ENCODE data around the gene OR51A2. TPM values are rescaled to one million over a fixed set of nuclear protein-coding genes. Genes with fewer than 3 reads are reported as not detected.

Gene OR51A2
- total RNA-seq, 1 donor from 2014 or later: not detected

GRCh38 chr11:4982678-4983077 is 27.2 kb upstream of the OR51A2 start:
- Mint-ChIP-seq H3K27me3 (ENCODE audit: low read depth) (peaks cover 11% of the 10 kb centered on the region), H3K4me1 (ENCODE audit: low read depth) (no peaks in the 10 kb centered on the region), H3K27ac (ENCODE audit: unreplicated experiment) (no peak overlapping the region), H3K36me3 (ENCODE audit: low read depth) (no peaks in the 10 kb centered on the region), H3K4me3 (ENCODE audit: unreplicated experiment) (no peak overlapping the region), H3K9me3 (ENCODE audit: low read depth) (no peaks in the 10 kb centered on the region)
- no peak for TF ChIP-seq CTCF (IDR thresholded peaks at IDR 0.05)
- no peak for DNase-seq (ENCODE audit: low spot score)

GRCh38 chr11:4979036-4979435 is 23.5 kb upstream of the OR51A2 start:
- no peaks in the 10 kb centered on the region for H3K36me3 Mint-ChIP-seq (ENCODE audit: low read depth)
- TF ChIP-seq CTCF (IDR thresholded peaks at IDR 0.05): no peak
- peaks cover 8% of the 10 kb centered on the region for H3K27me3 Mint-ChIP-seq (ENCODE audit: low read depth)
- H3K4me1 Mint-ChIP-seq (ENCODE audit: low read depth): no peaks in the 10 kb centered on the region
- no peaks in the 10 kb centered on the region for H3K9me3 Mint-ChIP-seq (ENCODE audit: low read depth)
- DNase-seq (ENCODE audit: low spot score): no peak
- no peak overlapping the region for H3K27ac Mint-ChIP-seq (ENCODE audit: unreplicated experiment)
- no peak overlapping the region for H3K4me3 Mint-ChIP-seq (ENCODE audit: unreplicated experiment)

- Mint-ChIP-seq H3K4me3 (ENCODE audit: unreplicated experiment) (no peak overlapping the region), H3K27ac (ENCODE audit: unreplicated experiment) (no peak overlapping the region), H3K27me3 (ENCODE audit: low read depth) (peaks cover 5% of the 10 kb centered on the region), H3K36me3 (ENCODE audit: low read depth) (no peaks in the 10 kb centered on the region), H3K4me1 (ENCODE audit: low read depth) (no peaks in the 10 kb centered on the region), H3K9me3 (ENCODE audit: low read depth) (no peaks in the 10 kb centered on the region)
- DNase-seq (ENCODE audit: low spot score): no peak
- no peak for TF ChIP-seq CTCF (IDR thresholded peaks at IDR 0.05)
Measured at GRCh38 chr11:4975436-4975835, 19.9 kb upstream of the OR51A2 start.

- H3K4me1 Mint-ChIP-seq (ENCODE audit: low read depth): no peaks in the 10 kb centered on the region
- peaks cover 10% of the 10 kb centered on the region for H3K27me3 Mint-ChIP-seq (ENCODE audit: low read depth)
- no peak for DNase-seq (ENCODE audit: low spot score)
- H3K27ac Mint-ChIP-seq (ENCODE audit: unreplicated experiment): no peak overlapping the region
- no peak overlapping the region for H3K4me3 Mint-ChIP-seq (ENCODE audit: unreplicated experiment)
- peaks cover 8% of the 10 kb centered on the region for H3K9me3 Mint-ChIP-seq (ENCODE audit: low read depth)
- H3K36me3 Mint-ChIP-seq (ENCODE audit: low read depth): no peaks in the 10 kb centered on the region
- no peak for TF ChIP-seq CTCF (IDR thresholded peaks at IDR 0.05)
Measured at GRCh38 chr11:4962816-4963215, 7.3 kb upstream of the OR51A2 start.

- no peak for DNase-seq (ENCODE audit: low spot score)
- Mint-ChIP-seq H3K27ac (ENCODE audit: unreplicated experiment) (no peak overlapping the region), H3K4me1 (ENCODE audit: low read depth) (no peaks in the 10 kb centered on the region), H3K27me3 (ENCODE audit: low read depth) (peaks cover 6% of the 10 kb centered on the region), H3K4me3 (ENCODE audit: unreplicated experiment) (no peak overlapping the region), H3K36me3 (ENCODE audit: low read depth) (no peaks in the 10 kb centered on the region), H3K9me3 (ENCODE audit: low read depth) (peaks cover 8% of the 10 kb centered on the region)
- TF ChIP-seq CTCF (IDR thresholded peaks at IDR 0.05): no peak
Measured at GRCh38 chr11:4960877-4961276, 5.4 kb upstream of the OR51A2 start.

Measured in chondrocyte (in vitro differentiated cells).